A549 (cell line): Measurements from ENCODE around the gene STAT2. TPM values are rescaled to one million over a fixed set of nuclear protein-coding genes. Genes with fewer than 3 reads are reported as not detected.
A peak's percentile ranks its signal among the peaks of the same experiment; 100 is the strongest.

ENCODE experiments used
- ATAC-seq, 2 experiments: fragments of 200-7000 bp in 1 of 2; fragments of >200 bp in 1 of 2; cut with Nextera tagmentation in 1 of 2; cut with Tn5 transposase in 1 of 2; 3 replicates each; pipeline versions ENCODE4 v1.8.0 to v1.9.1; 2018 to 2020; ENCODE audit warnings: mild to moderate bottlenecking in 1 of 2, moderate library complexity in 1 of 2
- CTCF ChIA-PET: fragments of 300-600 bp; sonication (Branson Sonifier 250); formaldehyde crosslinking; extraction: SDS; loops from one replicate; lab custom pipeline; 2021; ENCODE audit warnings: antibody characterized with exemption, inconsistent platforms; lab: Yijun Ruan, JAX
- POLR2A ChIA-PET: fragments of 350-600 bp; formaldehyde crosslinking; extraction: SDS; loops from one replicate; lab custom pipeline; 2021; ENCODE audit warnings: antibody characterized with exemption, inconsistent platforms; lab: Yijun Ruan, JAX
- DNase-seq, 2 experiments: peaks; one replicate each; pipeline versions ENCODE4 v3.0.0 to v3.0.0-alpha.2; 2011 to 2016; ENCODE audit warnings: low read depth in 1 of 2, low spot score in 1 of 2
- FAIRE-seq: peaks from 2 replicates; lab custom pipeline; 2011; peaks lifted over from hg19 to GRCh38; lab: Jason Lieb, UNC
- H3K27ac ChIP-seq, 2 experiments: fragments of >200 bp; sonication (Bioruptor Twin); formaldehyde crosslinking; 3 replicates each; pipeline ENCODE4 v1.5.1; 2016 to 2017
- H3K4me1 ChIP-seq: fragments of >200 bp; sonication (Bioruptor Twin); formaldehyde crosslinking; 3 replicates; pipeline ENCODE4 v1.6.1; 2016
- H3K4me2 ChIP-seq: fragments of >200 bp; sonication (Bioruptor Twin); formaldehyde crosslinking; 3 replicates; pipeline ENCODE4 v1.6.1; 2016
- H3K4me3 ChIP-seq: fragments of >200 bp; sonication (Bioruptor Twin); formaldehyde crosslinking; 3 replicates; pipeline ENCODE4 v1.5.1; 2016
- H3K9me3 ChIP-seq: fragments of >200 bp; sonication (Bioruptor Twin); formaldehyde crosslinking; 3 replicates; pipeline ENCODE4 v1.6.1; 2016
- EP300 ChIP-seq, 2 experiments: fragments of >200 bp; sonication (Bioruptor Twin); formaldehyde crosslinking; IDR thresholded peaks; 2 replicates in 1 of 2; 3 replicates in 1 of 2; pipeline ENCODE4 v1.6.1; 2016 to 2017
- HOXB13 ChIP-seq: fragments of 250-450 bp; sonication (Bioruptor Pico); IDR thresholded peaks from 2 replicates; pipeline ENCODE4 v1.5.0; 2020; ENCODE audit warnings: low read depth, mild to moderate bottlenecking, moderate library complexity
- HOXB5 ChIP-seq: fragments of 250-450 bp; sonication (Bioruptor Pico); IDR thresholded peaks from 2 replicates; pipeline ENCODE4 v1.5.0; 2020; ENCODE audit warnings: mild to moderate bottlenecking, moderate library complexity
- MAZ ChIP-seq: fragments of 150-350 bp; IDR thresholded peaks from 2 replicates; pipeline ENCODE4 v1.6.1; 2014; ENCODE audit warnings: antibody characterized with exemption, low read depth, low read length, borderline replicate concordance
- NR3C1 ChIP-seq: fragments of >200 bp; sonication (Bioruptor Twin); formaldehyde crosslinking; IDR thresholded peaks from 3 replicates; pipeline ENCODE4 v1.6.1; 2017
- POLR2A ChIP-seq: IDR thresholded peaks from 2 replicates; pipeline ENCODE4 v1.6.1; 2012; ENCODE audit warnings: mild to moderate bottlenecking, low read length
- RFX5 ChIP-seq: fragments of 450-650 bp; IDR thresholded peaks from 2 replicates; pipeline ENCODE4 v1.7.1; 2014; ENCODE audit warnings: antibody characterized with exemption, mild to moderate bottlenecking, moderate library complexity
- TFCP2L1 ChIP-seq: fragments of 250-450 bp; sonication (Bioruptor Pico); IDR thresholded peaks from 2 replicates; pipeline ENCODE4 v1.5.0; 2021; ENCODE audit warnings: mild to moderate bottlenecking
- TP53 ChIP-seq: fragments of 250-450 bp; sonication (Bioruptor Pico); IDR thresholded peaks from 2 replicates; pipeline ENCODE4 v1.5.0; 2021; ENCODE audit warnings: mild to moderate bottlenecking, moderate library complexity
- ZNF302 ChIP-seq: fragments of 250-450 bp; sonication (Bioruptor Pico); IDR thresholded peaks from 2 replicates; pipeline ENCODE4 v1.9.0; 2021; ENCODE audit warnings: inconsistent platforms, mild to moderate bottlenecking, moderate library complexity
- WGBS: methylation state at CpG from one replicate; pipeline ENCODE4 v1.1.6; 2017; ENCODE audit errors: missing lambda C conversion rate; 5-methylcytosine and 5-hydroxymethylcytosine counted together
- polyA plus RNA-seq, 4 experiments: library from polyadenylated mRNA; depleted of rRNA in 3 of 4; stranded (reverse); fragments of >200 nt; fragmentation: RNase III in 1 of 4; extraction: RNeasy Plus Mini Kit Qiagen cat#74134 plus additional on column Dnase treatment in 1 of 4; gene quantifications; 2 replicates in 3 of 4; 3 replicates in 1 of 4; pipeline ENCODE4 v1.2.3, GENCODE V29; 2011 to 2017
- TF ChIP-seq, protein P1 (sequence below): fragments of 200-600 bp; sonication (generic); IDR thresholded peaks from 2 replicates; pipeline ENCODE4 v1.6.1; 2016; ENCODE audit warnings: antibody characterized with exemption, mild to moderate bottlenecking, moderate library complexity
- TF ChIP-seq, protein P2 (sequence below): fragments of 450-650 bp; IDR thresholded peaks from 2 replicates; pipeline ENCODE4 v1.6.1; 2014; ENCODE audit warnings: antibody characterized with exemption
- TF ChIP-seq, protein P3 (sequence below): fragments of >200 bp; sonication (Bioruptor Twin); formaldehyde crosslinking; IDR thresholded peaks from 3 replicates; pipeline ENCODE4 v1.6.1; 2016
- TF ChIP-seq, protein P4 (sequence below): fragments of >200 bp; sonication (Bioruptor Twin); formaldehyde crosslinking; IDR thresholded peaks from 3 replicates; pipeline ENCODE4 v1.5.1; 2016
- TF ChIP-seq, protein P5 (sequence below): IDR thresholded peaks from 2 replicates; pipeline ENCODE4 v1.6.1; 2012
- TF ChIP-seq, protein P6 (sequence below): fragments of 150-350 bp; IDR thresholded peaks from 2 replicates; pipeline ENCODE4 v1.6.1; 2014; ENCODE audit warnings: low read depth, mild to moderate bottlenecking, low read length

Gene STAT2
- polyA plus RNA-seq, 2 of the 4 experiments (the other 2 are of a cell fraction): 22.2 to 29.5 TPM

DNA sequence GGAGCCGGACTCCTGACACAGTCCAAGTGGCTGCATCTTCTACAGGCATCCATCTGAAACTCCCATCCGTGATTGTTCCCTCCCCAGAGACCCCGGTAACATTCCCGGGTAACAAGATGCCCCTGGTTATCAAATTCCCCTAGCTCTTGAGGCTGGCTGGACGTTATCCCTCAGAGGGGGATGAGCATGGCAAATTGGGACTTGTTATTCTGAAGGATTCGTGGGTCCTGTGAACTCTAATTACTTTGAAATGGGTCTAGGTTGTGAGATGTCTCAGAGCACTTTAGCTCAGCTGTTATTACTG is 25.5 kb downstream of the STAT2 start:
- CTCF ChIA-PET: interaction anchor here (0.6 to 2.6 kb wide), 11 partner anchors 9 to 190 kb away, joined by 3 to 9 read pairs (median 3); partner anchors contain the start of gene STAT2
- WGBS: 9% methylated on average over 6 of the region's 6 CpGs

DNA sequence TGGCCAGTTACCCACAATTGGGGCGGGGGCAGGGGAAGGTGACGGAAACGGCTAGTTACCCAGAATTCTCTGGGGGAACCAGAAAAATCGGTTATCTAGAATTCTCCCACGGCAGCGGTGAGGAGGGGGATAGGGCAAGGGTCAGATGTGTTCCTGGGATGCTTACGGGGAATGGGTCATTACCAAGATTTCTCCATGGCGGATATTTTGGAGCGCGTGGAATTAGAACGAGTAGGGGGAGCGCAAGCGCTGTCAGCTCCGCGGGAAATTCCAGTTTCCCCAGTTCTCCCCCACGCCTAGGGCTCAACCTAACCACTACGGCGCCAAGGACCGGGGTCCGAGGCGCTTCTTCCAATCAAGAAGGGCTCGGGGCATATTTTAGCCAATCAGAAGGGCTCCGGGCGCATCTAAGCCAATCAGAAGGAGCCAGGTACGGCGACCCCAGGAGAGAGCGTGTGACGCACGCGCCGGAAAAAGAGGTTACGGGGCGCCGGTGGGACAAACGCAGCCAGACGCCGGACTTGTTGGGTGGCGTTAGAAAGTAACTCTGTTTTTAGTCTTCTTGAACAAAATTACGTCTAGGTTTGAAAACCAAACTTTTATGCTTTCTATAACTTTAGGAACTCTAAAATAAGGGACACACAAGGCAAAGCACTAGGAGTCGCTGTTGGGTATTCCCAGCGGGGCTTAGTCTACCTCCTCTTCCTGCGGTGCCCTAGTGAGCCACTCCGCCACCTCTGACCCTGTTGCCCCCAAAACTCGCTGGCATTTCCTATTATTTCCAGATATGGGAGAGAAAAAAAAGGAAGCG is 26.0 kb downstream of the STAT2 start, which contains the start of gene PAN2:
Gene PAN2, minus strand, starts transcription at position 322 of the 811 bp plus-strand sequence. CDS start 906 bp downstream, outside the sequence.
- CTCF ChIA-PET: interaction anchor here (0.6 to 2.4 kb wide), 13 partner anchors 10 to 202 kb away, joined by 3 to 14 read pairs (median 4); partner anchors contain the start of genes COQ10A and STAT2
- Histone ChIP-seq H3K9me3 (no peaks in the 10 kb centered on the region), H3K4me1 (peaks cover 15% of the 10 kb centered on the region), H3K27ac (peak within 1 kb of the TSS; percentile 91 to 92), H3K4me3 (peak within 1 kb of the TSS; percentile 54), H3K4me2 (peak within 1 kb of the TSS; percentile 96)
- POLR2A ChIA-PET: interaction anchor here (0.5 to 2.5 kb wide), 11 partner anchors 8 to 1008 kb away, joined by 3 to 21 read pairs (median 4); partner anchors contain the start of genes CNPY2, RBMS2, SPRYD4 and STAT2
- peak; percentile 99 to 100 for DNase-seq
- peak; percentile 97 to 100 for ATAC-seq
- WGBS: under 1% methylated on average over 45 of the region's 45 CpGs
- no peak for FAIRE-seq
- no peak for TF ChIP-seq EP300 (IDR thresholded peaks at IDR 0.05)
- TF ChIP-seq POLR2A: peak; percentile 61
- TF ChIP-seq, protein P1, sequence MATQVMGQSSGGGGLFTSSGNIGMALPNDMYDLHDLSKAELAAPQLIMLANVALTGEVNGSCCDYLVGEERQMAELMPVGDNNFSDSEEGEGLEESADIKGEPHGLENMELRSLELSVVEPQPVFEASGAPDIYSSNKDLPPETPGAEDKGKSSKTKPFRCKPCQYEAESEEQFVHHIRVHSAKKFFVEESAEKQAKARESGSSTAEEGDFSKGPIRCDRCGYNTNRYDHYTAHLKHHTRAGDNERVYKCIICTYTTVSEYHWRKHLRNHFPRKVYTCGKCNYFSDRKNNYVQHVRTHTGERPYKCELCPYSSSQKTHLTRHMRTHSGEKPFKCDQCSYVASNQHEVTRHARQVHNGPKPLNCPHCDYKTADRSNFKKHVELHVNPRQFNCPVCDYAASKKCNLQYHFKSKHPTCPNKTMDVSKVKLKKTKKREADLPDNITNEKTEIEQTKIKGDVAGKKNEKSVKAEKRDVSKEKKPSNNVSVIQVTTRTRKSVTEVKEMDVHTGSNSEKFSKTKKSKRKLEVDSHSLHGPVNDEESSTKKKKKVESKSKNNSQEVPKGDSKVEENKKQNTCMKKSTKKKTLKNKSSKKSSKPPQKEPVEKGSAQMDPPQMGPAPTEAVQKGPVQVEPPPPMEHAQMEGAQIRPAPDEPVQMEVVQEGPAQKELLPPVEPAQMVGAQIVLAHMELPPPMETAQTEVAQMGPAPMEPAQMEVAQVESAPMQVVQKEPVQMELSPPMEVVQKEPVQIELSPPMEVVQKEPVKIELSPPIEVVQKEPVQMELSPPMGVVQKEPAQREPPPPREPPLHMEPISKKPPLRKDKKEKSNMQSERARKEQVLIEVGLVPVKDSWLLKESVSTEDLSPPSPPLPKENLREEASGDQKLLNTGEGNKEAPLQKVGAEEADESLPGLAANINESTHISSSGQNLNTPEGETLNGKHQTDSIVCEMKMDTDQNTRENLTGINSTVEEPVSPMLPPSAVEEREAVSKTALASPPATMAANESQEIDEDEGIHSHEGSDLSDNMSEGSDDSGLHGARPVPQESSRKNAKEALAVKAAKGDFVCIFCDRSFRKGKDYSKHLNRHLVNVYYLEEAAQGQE: peak; percentile 24
- peak; percentile 84 for TF ChIP-seq RFX5
- TF ChIP-seq MAZ: no peak
- TF ChIP-seq TP53 (CRISPR knock-in tag): peak; percentile 63; the same call in 1 of the 2 replicates
- TF ChIP-seq, protein P2, sequence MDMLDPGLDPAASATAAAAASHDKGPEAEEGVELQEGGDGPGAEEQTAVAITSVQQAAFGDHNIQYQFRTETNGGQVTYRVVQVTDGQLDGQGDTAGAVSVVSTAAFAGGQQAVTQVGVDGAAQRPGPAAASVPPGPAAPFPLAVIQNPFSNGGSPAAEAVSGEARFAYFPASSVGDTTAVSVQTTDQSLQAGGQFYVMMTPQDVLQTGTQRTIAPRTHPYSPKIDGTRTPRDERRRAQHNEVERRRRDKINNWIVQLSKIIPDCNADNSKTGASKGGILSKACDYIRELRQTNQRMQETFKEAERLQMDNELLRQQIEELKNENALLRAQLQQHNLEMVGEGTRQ: peak; percentile 33; the same call in 1 of the 2 replicates
- TF ChIP-seq, protein P3, sequence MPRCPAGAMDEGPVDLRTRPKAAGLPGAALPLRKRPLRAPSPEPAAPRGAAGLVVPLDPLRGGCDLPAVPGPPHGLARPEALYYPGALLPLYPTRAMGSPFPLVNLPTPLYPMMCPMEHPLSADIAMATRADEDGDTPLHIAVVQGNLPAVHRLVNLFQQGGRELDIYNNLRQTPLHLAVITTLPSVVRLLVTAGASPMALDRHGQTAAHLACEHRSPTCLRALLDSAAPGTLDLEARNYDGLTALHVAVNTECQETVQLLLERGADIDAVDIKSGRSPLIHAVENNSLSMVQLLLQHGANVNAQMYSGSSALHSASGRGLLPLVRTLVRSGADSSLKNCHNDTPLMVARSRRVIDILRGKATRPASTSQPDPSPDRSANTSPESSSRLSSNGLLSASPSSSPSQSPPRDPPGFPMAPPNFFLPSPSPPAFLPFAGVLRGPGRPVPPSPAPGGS: peak; percentile 87
- TF ChIP-seq, protein P4, sequence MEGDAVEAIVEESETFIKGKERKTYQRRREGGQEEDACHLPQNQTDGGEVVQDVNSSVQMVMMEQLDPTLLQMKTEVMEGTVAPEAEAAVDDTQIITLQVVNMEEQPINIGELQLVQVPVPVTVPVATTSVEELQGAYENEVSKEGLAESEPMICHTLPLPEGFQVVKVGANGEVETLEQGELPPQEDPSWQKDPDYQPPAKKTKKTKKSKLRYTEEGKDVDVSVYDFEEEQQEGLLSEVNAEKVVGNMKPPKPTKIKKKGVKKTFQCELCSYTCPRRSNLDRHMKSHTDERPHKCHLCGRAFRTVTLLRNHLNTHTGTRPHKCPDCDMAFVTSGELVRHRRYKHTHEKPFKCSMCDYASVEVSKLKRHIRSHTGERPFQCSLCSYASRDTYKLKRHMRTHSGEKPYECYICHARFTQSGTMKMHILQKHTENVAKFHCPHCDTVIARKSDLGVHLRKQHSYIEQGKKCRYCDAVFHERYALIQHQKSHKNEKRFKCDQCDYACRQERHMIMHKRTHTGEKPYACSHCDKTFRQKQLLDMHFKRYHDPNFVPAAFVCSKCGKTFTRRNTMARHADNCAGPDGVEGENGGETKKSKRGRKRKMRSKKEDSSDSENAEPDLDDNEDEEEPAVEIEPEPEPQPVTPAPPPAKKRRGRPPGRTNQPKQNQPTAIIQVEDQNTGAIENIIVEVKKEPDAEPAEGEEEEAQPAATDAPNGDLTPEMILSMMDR: peak; percentile 47
- peak; percentile 23; the same call in 1 of the 2 replicates for TF ChIP-seq HOXB5 (CRISPR knock-in tag)
- TF ChIP-seq, protein P5, sequence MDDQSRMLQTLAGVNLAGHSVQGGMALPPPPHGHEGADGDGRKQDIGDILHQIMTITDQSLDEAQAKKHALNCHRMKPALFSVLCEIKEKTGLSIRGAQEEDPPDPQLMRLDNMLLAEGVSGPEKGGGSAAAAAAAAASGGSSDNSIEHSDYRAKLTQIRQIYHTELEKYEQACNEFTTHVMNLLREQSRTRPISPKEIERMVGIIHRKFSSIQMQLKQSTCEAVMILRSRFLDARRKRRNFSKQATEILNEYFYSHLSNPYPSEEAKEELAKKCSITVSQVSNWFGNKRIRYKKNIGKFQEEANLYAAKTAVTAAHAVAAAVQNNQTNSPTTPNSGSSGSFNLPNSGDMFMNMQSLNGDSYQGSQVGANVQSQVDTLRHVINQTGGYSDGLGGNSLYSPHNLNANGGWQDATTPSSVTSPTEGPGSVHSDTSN: peak; percentile 34; the same call in 1 of the 2 replicates

More for the DNA sequence above, 25.5 kb downstream of the STAT2 start:
- H3K27ac ChIP-seq: peak overlapping the region; percentile 91 to 92
- no peaks in the 10 kb centered on the region for H3K9me3 ChIP-seq
- peaks cover 15% of the 10 kb centered on the region for H3K4me1 ChIP-seq
- ATAC-seq: peak; percentile 3; a peak in 4 of 6 replicates
- DNase-seq: no peak
- H3K4me3 ChIP-seq: peak overlapping the region; percentile 54
- H3K4me2 ChIP-seq: peak overlapping the region; percentile 83
- no peak for FAIRE-seq
- POLR2A ChIA-PET: interaction anchor here (0.5 to 2.5 kb wide), 5 partner anchors 18 to 345 kb away, joined by 3 to 21 read pairs (median 8); partner anchors contain the start of genes CNPY2, SPRYD4, STAT2 and TIMELESS
- TF ChIP-seq POLR2A (0 out of 2 replicates have a peak, but pooled peaks have one; percentile 18), NR3C1 (no peak), HOXB13 (no peak), TP53 (CRISPR knock-in tag) (peak; percentile 78; the same call in 1 of the 2 replicates), TFCP2L1 (CRISPR knock-in tag) (no peak), ZNF302 (no peak)
- TF ChIP-seq, protein P4: no peak; the same call in 2 of the 3 replicates
- TF ChIP-seq, protein P5: no peak
- TF ChIP-seq, protein P6, sequence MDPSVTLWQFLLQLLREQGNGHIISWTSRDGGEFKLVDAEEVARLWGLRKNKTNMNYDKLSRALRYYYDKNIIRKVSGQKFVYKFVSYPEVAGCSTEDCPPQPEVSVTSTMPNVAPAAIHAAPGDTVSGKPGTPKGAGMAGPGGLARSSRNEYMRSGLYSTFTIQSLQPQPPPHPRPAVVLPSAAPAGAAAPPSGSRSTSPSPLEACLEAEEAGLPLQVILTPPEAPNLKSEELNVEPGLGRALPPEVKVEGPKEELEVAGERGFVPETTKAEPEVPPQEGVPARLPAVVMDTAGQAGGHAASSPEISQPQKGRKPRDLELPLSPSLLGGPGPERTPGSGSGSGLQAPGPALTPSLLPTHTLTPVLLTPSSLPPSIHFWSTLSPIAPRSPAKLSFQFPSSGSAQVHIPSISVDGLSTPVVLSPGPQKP: no peak
